ENCODE results near the gene MRPL28.
"Not testable (repeated sequence)": the region's sequence is repeated elsewhere in the genome, so short reads cannot be mapped to it uniquely, and the experiment has no call there.

The MRPL28 gene

GRCh38 chr16:370443-370842, at the start of gene MRPL28:
Gene MRPL28, minus strand, starts transcription at chr16:370538. Its CDS starts 320 bp downstream, at chr16:370218.
- peak; percentile 86 for DNase-seq (ENCODE audit: low read depth)

GRCh38 chr16:415170-415498, 44.8 kb upstream of the MRPL28 start:
- not testable (repeated sequence) for DNase-seq (ENCODE audit: low read depth)

GRCh38 chr16:414395-415169, 44.2 kb upstream of the MRPL28 start:
- no peak for DNase-seq (ENCODE audit: low read depth)

GRCh38 chr16:411576-412265, 41.4 kb upstream of the MRPL28 start:
- no peak for DNase-seq (ENCODE audit: low read depth)

- no peak for DNase-seq (ENCODE audit: low read depth)
Measured at GRCh38 chr16:410516-411178, 40.3 kb upstream of the MRPL28 start.

GRCh38 chr16:407253-407652, 36.9 kb upstream of the MRPL28 start:
- no peak for DNase-seq (ENCODE audit: low read depth)

- DNase-seq (ENCODE audit: low read depth), result no peak
Measured at GRCh38 chr16:405548-406506, 35.5 kb upstream of the MRPL28 start.

- no peak for DNase-seq (ENCODE audit: low read depth)
Measured at GRCh38 chr16:404971-405486, 34.7 kb upstream of the MRPL28 start.

- DNase-seq (ENCODE audit: low read depth), result peak; percentile 94
Measured at GRCh38 chr16:401468-402348, 31.4 kb upstream of the MRPL28 start, which contains the start of gene DECR2. Gene DECR2, plus strand, starts transcription at chr16:401885. Its CDS starts 79 bp downstream, at chr16:401964.

- no peak for DNase-seq (ENCODE audit: low read depth)
Measured at GRCh38 chr16:400061-400591, 29.8 kb upstream of the MRPL28 start.

- no peak for DNase-seq (ENCODE audit: low read depth)
Measured at GRCh38 chr16:399340-400019, 29.1 kb upstream of the MRPL28 start.

GRCh38 chr16:398561-399339, 28.4 kb upstream of the MRPL28 start:
- no peak for DNase-seq (ENCODE audit: low read depth)

GRCh38 chr16:397736-398332, 27.5 kb upstream of the MRPL28 start:
- DNase-seq (ENCODE audit: low read depth), result no peak

- no peak for DNase-seq (ENCODE audit: low read depth)
Measured at GRCh38 chr16:397135-397661, 26.9 kb upstream of the MRPL28 start, which contains the start of gene NME4. Gene NME4, plus strand, starts transcription at chr16:397199. Its CDS starts 24 bp downstream, at chr16:397223.

- DNase-seq (ENCODE audit: low read depth), result no peak
Measured at GRCh38 chr16:396605-397004, 26.3 kb upstream of the MRPL28 start.

- DNase-seq (ENCODE audit: low read depth), result no peak
Measured at GRCh38 chr16:396199-396598, 25.9 kb upstream of the MRPL28 start.

- no peak for DNase-seq (ENCODE audit: low read depth)
Measured at GRCh38 chr16:392450-393030, 22.2 kb upstream of the MRPL28 start.

GRCh38 chr16:391885-392335, 21.6 kb upstream of the MRPL28 start:
- peak; percentile 29 for DNase-seq (ENCODE audit: low read depth)

Measured in T-helper 22 cell (primary cell).